ENCODE measurements around the gene RNASE11.
"Not testable (repeated sequence)": the region's sequence is repeated elsewhere in the genome, so short reads cannot be mapped to it uniquely, and the experiment has no call there.

The RNASE11 gene

GRCh38 chr14:20591235-20591634, 3.4 kb upstream of the RNASE11 start, which contains the start of gene RNASE12:
Gene RNASE12 (minus strand): TSS chr14:20591376. CDS start chr14:20590723, 653 bp downstream.
- FAIRE-seq, result no peak
- DNase-seq (ENCODE audit: extremely low spot score, insufficient read length, low read depth), result no peak

GRCh38 chr14:20583908-20584307, 3.9 kb downstream of the RNASE11 start:
- DNase-seq (ENCODE audit: extremely low spot score, insufficient read length, low read depth), result no peak
- no peak for FAIRE-seq

GRCh38 chr14:20583142-20583541, 4.7 kb downstream of the RNASE11 start:
- no peak for DNase-seq (ENCODE audit: extremely low spot score, insufficient read length, low read depth)
- FAIRE-seq, result no peak

- FAIRE-seq, result no peak
- no peak for DNase-seq (ENCODE audit: extremely low spot score, insufficient read length, low read depth)
Observed at GRCh38 chr14:20580242-20580641, 7.6 kb downstream of the RNASE11 start.

GRCh38 chr14:20578784-20579502, 8.9 kb downstream of the RNASE11 start:
- DNase-seq (ENCODE audit: extremely low spot score, insufficient read length, low read depth) (no peak), FAIRE-seq (no peak)

- FAIRE-seq (no peak), DNase-seq (ENCODE audit: extremely low spot score, insufficient read length, low read depth) (no peak)
Observed at GRCh38 chr14:20578325-20578724, 9.5 kb downstream of the RNASE11 start.

DNA sequence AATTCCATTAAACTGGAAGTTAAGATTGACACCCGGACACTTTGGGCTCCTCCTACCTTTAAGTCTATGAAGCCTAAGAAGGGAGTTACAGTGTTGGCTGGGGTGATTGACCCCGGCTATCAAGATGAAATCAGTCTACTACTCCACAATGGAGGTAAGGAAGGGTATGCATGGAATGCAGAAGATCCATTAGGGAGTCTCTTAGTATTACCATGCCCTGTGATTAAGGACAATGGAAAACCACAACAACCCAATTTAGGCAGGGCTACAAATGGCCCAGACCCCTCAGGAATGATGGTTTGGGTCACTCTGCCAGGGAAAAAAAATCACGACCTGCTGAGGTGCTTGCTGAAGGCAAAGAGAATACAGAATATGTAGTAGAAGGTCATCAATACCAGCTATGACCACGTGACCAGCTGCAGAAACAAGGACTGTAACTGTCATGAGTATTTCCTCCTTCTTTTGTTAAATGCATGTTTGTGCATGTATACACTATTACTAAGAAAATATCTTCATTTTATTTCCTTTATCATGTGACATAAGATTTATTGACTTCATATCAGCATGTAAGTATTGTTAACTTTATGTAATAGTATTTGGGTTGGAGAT, 15.3 kb downstream of the RNASE11 start:
- DNase-seq (ENCODE audit: extremely low spot score, insufficient read length, low read depth); FAIRE-seq: not testable (repeated sequence)

- not testable (repeated sequence) for DNase-seq (ENCODE audit: extremely low spot score, insufficient read length, low read depth); FAIRE-seq
Observed at GRCh38 chr14:20570720-20571119, 17.1 kb downstream of the RNASE11 start.

DNA sequence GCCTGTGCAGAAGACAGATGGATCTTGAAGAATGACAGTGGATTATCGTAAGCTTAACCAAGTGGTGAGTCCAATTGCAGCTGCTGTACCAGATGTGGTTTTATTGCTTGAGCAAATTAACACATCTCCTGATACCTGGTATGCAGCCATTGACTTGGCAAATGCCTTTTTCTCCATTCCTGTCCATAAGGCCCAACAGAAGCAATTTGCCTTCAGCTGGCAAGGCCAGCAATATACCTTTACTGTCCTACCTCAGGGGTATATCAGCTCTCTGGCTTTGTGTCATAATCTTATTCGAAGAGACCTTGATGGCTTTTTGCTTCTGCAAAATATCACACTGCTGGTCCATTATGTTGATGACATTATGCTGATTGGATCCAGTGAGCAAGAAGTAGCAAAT, 17.9 kb downstream of the RNASE11 start:
- not testable (repeated sequence) for FAIRE-seq; DNase-seq (ENCODE audit: extremely low spot score, insufficient read length, low read depth)

DNA sequence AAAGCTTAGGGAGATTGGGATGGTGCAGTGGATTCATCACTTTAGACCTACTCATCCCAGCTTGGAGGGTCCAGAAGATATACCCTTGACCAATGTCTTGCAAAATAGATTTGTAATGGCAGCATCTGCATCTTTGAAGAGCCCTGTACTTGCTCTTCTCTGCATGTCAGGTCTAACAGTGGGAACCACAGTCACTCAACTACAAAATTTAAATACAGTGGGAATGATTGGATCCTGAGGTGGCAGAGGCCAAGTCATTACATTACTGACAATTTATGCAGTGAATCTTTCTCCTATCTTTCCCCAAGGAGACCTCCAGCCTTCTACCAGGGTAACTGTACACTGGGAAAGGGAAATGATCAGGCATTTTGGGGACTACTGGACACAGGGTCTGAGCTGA, 18.7 kb downstream of the RNASE11 start:
- FAIRE-seq (no peak), DNase-seq (ENCODE audit: extremely low spot score, insufficient read length, low read depth) (no peak)

DNA sequence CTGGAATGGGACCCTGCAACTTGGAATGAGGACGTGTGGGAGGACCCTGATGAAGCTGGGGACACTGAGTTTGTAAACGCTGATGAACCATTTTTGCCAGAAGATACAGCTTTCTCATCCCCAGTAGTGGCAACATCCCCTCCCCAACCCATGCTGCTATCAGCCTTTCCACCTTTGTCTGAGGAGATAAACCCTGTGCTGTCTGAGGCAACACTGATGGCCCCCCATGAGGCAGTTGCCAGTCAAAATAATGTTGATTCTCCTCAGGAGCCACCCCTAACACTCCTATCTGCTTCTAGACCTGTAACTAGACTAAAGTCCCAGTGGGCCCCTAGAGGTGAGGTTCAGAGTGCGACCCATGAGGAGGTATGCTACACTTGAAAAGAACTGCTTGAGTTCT, 19.4 kb downstream of the RNASE11 start:
- FAIRE-seq (no peak), DNase-seq (ENCODE audit: extremely low spot score, insufficient read length, low read depth) (no peak)

- FAIRE-seq; DNase-seq (ENCODE audit: extremely low spot score, insufficient read length, low read depth): not testable (repeated sequence)
Observed at GRCh38 chr14:20567199-20567598, 20.6 kb downstream of the RNASE11 start.

DNA sequence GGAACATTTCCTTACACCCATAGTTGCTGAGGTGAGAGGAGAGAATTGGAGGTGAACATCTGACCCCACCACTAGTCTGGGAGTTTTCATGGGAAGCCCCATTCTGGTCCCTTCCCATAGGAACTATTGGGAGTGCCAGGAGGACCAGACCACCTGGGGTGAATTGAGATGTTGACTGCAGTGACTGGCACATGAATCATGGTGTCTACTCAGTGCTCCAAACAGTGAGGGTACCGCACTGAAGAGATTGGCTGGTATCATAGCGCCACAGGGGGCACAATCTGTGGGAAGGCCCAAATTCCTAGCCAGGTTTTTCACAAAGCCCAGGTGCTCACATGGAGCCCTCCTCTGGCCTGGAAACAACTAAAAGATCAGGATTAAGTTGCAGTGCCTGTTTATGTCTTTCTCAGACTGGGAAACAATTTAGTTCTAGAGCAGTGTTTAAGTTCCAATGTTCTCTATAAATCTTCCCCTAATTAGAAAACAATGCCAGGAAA, 23.3 kb downstream of the RNASE11 start:
- DNase-seq (ENCODE audit: extremely low spot score, insufficient read length, low read depth) (no peak), FAIRE-seq (no peak)

- FAIRE-seq, result no peak
Observed at GRCh38 chr14:20563971-20564370, 23.8 kb downstream of the RNASE11 start.

DNA sequence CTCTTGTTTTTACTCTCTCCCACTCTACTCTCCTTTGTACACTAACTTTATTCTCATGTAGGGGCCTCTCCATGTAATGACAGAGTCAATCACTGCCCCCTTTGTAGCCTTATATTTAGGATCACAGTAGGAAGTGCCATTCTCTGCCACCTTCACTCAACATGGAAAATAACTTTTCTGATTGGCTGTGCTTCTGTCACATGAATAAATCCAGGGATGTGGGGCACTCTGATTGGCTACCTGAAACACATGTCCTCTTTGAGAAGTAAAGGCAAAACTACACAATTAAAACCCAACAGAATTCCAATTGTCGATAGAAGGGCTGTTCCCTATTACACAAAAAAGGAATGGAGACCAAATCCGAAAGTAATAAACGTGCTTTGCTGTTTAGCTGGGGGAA, 26.8 kb downstream of the RNASE11 start, which contains the start of gene RNASE9:
RNASE9 (minus strand) TSS at position 87 of the 400 bp plus-strand sequence.
- FAIRE-seq (no peak), DNase-seq (ENCODE audit: extremely low spot score, insufficient read length, low read depth) (no peak)

More at GRCh38 chr14:20563971-20564370, 23.8 kb downstream of the RNASE11 start:
- DNase-seq (ENCODE audit: extremely low spot score, insufficient read length, low read depth), result no peak

GRCh38 chr14:20559461-20559904, 28.3 kb downstream of the RNASE11 start:
- no peak for DNase-seq (ENCODE audit: extremely low spot score, insufficient read length, low read depth)
- no peak for FAIRE-seq

DNA sequence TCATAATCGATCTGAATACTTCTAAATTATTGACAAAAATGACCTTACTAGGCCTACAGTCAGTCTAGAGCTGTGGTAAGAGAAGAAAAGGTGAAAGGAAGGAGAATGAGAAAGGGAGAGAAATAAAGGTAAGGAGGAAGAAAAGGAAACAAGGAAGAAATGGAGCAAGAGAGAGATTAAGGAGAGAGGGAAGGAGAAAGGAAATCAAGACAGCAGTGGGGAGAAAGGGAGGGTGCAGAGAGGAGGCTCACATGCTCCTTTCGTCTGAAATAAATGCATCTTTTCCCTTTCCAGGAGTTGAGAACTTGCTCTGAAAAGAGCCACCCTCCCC, 30.6 kb downstream of the RNASE11 start:
- no peak for FAIRE-seq
- no peak for DNase-seq (ENCODE audit: extremely low spot score, insufficient read length, low read depth)

DNA sequence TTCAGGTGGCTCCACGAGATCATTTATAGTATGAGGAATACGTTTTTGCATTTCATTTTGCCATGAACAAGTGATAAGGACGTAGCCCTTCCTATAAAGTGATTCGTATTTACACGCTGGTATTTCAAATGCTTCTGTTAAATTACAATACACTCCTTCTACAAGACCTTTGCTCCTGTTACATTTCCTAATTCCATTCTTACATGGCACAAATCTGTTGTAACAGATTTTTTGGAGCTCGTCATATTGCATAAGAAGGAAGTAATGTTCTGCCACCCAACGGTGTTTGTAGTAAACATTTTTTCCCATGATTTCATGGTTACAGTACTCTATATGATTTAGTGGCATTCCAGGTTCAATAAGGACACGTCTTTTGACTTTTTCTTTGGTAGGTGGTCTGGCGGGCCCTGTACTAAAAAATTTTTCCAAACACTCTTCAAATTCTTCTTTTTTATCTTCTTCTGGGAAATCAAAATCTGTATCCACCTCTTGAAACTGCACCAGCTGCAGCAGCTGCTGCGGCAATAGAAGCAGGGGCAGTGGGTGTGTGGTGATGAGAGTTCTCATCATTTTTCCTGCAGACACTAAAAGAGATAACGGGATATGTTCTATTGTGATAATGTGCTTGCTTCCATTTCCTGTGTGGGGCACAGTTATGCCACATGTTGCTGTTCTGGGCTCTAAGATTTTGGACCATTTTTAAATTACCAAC, 31.1 kb downstream of the RNASE11 start:
- DNase-seq (ENCODE audit: extremely low spot score, insufficient read length, low read depth) (no peak), FAIRE-seq (no peak)

- FAIRE-seq, result no peak
- no peak for DNase-seq (ENCODE audit: extremely low spot score, insufficient read length, low read depth)
Observed at GRCh38 chr14:20555845-20556244, 32.0 kb downstream of the RNASE11 start.

DNA sequence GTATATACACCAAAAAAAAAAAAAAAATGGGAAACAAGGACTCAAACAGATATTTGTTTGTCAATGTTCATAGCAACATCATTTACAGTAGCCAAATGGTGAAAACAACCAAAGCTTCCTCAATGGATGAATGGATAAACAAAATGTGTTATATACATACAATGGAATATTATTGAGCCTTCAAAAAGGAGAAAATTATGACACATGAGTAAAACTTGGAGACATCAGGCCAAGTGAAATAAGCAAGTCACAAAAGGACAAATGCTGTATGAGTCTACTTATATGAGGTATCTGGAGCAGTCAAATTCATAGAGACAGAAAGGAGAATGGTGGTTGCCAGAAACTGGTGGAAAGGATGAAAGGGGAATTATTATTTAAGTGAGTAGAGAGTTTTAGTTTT, 34.8 kb downstream of the RNASE11 start:
- DNase-seq (ENCODE audit: extremely low spot score, insufficient read length, low read depth), result no peak
- no peak for FAIRE-seq

DNA sequence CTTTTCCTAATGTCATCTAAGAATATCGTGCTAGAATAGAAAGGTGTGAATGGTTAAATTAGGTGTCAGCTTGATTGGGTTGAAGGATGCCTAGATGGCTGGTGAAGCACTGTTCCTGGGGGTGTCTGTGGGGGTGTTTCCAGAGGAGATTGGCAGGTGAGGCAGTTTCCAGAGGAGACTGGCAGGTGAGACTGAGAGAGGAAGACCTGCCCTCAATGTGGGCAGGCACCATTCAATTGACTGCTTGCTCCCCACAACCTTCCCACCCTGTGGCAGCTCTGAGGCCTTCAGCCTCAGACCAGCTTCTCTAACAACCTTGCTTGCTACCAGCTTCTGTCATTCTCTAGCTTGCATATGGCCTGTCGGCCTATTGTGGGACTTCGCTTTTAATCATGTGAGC, 36.2 kb downstream of the RNASE11 start:
- FAIRE-seq, result no peak
- no peak for DNase-seq (ENCODE audit: extremely low spot score, insufficient read length, low read depth)

All from GM18507 (cell line).